Astrocyte (in vitro differentiated cells and primary cell): ENCODE results near the gene BCAT1.

Source experiments
- EZH2 ChIP-seq: IDR thresholded peaks from 2 replicates; pipeline ENCODE4 v1.6.1; 2012; ENCODE audit warnings: mild to moderate bottlenecking, low read length, inconsistent platforms; ENCODE audit not compliant: insufficient read depth
- TF ChIP-seq, protein P1 (sequence below): IDR thresholded peaks from 2 replicates; pipeline ENCODE4 v1.5.1; 2011; ENCODE audit warnings: low read depth, mild to moderate bottlenecking, inconsistent platforms, low read length, moderate library complexity; ENCODE audit not compliant: insufficient read depth

DNA sequence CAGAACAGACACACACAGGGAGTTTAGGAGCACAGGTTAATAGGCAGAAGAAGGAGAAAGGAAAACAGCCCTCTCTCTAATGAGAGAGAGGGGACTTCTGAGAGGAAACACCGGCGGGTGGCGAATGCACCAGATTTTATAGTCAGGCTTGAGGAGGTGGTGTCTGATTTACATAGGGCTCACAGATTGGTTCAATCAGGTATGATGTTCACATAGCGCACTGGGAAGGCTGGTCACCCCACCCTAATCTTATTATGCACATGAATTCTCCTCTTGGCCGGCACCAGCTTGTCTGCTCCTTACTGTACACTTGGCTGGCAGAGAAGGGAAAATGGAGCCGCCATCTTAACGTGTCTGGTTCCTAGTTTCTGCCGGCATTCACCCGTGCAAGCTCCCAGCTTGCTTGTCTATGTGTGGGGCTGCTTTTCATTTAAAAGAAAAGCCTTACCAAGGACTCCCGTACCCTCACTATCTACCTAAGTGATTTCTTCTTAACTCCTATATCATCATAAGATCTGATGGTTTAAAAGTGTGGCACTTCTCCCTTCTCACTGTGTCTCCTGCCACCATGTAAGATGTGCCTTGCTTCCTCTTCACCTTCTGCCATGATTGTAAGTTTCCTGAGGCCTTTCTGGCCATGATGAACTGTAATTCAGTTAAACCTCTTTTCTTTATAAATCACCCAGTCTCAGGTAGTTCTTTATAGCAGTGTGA lies 15.1 kb downstream of the BCAT1 start:
- no peak for TF ChIP-seq EZH2
- TF ChIP-seq, protein P1, sequence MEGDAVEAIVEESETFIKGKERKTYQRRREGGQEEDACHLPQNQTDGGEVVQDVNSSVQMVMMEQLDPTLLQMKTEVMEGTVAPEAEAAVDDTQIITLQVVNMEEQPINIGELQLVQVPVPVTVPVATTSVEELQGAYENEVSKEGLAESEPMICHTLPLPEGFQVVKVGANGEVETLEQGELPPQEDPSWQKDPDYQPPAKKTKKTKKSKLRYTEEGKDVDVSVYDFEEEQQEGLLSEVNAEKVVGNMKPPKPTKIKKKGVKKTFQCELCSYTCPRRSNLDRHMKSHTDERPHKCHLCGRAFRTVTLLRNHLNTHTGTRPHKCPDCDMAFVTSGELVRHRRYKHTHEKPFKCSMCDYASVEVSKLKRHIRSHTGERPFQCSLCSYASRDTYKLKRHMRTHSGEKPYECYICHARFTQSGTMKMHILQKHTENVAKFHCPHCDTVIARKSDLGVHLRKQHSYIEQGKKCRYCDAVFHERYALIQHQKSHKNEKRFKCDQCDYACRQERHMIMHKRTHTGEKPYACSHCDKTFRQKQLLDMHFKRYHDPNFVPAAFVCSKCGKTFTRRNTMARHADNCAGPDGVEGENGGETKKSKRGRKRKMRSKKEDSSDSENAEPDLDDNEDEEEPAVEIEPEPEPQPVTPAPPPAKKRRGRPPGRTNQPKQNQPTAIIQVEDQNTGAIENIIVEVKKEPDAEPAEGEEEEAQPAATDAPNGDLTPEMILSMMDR, result no peak
